Stromal cell of bone marrow (primary cell): ENCODE data around the gene MBD2.
"Not testable (repeated sequence)": the region's sequence is repeated elsewhere in the genome, so short reads cannot be mapped to it uniquely, and the experiment has no call there.

ENCODE experiments used
- DNase-seq: peaks from one replicate; pipeline ENCODE4 v3.0.0-alpha.2; 2012; ENCODE audit warnings: low read depth

MBD2 gene, protein sequence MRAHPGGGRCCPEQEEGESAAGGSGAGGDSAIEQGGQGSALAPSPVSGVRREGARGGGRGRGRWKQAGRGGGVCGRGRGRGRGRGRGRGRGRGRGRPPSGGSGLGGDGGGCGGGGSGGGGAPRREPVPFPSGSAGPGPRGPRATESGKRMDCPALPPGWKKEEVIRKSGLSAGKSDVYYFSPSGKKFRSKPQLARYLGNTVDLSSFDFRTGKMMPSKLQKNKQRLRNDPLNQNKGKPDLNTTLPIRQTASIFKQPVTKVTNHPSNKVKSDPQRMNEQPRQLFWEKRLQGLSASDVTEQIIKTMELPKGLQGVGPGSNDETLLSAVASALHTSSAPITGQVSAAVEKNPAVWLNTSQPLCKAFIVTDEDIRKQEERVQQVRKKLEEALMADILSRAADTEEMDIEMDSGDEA

DNA sequence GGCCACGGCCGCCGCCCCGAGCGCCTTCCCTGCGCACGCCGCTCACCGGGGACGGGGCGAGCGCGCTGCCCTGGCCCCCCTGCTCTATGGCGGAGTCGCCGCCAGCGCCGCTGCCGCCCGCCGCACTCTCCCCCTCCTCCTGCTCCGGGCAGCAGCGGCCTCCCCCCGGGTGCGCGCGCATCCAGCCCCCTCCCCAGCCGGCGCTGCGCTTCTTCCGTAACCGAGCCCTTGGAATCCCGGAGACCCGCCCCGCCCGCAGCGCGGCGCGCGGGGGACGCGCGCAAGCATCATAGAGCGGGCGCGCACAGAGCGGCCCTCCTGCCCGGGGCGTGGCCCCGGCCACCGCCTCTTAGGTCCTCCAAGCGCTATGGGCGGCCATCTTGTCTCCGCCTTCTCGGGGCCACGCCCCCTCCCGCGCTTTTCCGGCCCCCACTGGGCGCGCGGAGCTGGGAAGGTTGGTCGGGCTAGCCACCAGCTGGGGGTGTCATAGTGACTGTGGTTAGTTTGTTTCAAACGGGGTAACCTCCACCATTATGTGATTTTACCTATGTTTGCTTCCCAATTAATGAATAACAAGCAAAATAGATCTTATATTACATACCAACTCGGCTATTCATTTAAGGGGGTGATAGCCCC is at the start of gene MBD2:
Gene MBD2 (minus strand): TSS at position 291 of the 636 bp plus-strand sequence. CDS start 110 bp downstream, at position 181.
- DNase-seq = peak; percentile 88

DNA sequence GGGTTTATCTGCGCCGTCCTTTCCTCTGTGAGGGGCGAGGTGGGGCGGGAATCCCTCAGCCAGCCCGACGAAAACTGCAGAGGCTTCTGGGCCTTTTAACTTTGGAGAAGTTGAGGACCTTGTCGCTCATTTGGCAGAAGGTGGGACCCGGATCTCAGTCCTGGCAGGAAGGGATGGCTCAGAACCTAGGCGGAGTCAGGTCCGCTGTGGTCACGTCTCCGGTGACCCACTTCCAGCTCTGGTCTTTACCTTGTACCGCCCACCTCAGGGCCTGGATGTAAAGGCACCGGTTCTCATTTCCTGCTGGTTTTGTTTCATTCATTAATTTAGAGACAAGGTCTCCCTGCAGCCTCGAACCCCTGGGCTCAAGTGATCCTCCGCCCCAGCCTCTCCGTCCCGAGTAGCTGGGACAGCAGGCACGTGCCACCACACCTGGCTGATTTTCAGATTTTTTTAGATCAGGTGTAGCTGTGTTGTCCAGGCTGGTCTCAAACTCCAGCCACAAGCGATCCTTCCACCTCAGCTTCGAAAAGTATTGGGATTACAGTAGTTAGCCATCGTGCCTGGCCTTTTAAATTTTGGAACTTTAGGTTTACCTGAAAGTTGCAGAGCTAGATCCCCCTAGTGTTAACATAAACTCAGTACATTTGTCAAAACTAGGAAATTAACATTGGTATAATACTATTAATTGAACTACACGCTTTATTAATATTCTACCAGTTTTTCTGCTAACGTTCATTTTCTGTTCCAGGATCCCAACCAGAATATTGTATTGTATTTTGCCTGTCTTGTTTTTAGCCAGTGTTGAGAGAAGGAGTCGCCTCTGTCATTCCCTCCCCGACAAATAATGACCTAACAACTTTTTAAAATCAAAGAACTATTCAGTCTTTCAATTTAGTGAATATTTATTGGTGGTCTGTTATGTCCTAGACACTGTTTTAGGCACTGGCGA is 45.7 kb upstream of the MBD2 start:
- no peak for DNase-seq

DNA sequence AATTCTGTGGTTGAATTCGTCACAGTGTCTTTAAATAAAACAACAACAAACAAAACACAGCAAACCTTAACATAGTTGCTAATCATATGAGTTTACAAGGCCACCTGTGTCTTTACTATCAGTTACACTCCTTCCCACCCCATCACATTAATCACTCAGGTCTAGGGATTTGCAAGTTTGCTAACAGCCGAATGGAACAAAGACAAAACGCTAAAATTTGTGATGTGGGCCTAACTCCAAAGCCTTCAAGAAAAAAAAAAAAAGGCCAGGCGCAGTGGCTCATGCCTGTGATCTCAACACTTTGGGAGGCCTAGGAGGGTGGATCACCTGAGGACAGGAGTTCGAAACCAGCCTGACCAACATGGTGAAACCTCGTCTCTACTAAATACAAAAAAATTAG is 44.3 kb upstream of the MBD2 start:
- no peak for DNase-seq

DNA sequence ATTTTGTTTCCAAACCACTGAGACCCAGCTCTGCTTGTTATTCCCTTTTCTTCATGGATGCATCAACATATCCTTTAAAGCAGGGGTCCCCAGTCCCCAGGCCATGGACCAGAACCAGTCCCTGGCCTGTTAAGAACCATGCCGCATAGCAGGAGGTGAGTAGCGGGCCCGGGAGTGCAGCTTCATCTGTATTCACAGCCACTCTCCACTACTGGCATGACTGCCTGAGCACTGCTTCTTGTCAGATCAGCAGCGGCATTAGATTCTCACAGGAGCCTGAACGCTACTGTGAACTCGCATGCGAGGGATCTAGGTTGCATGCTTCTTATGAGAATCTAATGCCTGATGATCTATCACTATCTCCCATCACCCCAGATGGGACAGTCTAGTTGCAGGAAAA is 43.2 kb upstream of the MBD2 start:
- DNase-seq = no peak

DNA sequence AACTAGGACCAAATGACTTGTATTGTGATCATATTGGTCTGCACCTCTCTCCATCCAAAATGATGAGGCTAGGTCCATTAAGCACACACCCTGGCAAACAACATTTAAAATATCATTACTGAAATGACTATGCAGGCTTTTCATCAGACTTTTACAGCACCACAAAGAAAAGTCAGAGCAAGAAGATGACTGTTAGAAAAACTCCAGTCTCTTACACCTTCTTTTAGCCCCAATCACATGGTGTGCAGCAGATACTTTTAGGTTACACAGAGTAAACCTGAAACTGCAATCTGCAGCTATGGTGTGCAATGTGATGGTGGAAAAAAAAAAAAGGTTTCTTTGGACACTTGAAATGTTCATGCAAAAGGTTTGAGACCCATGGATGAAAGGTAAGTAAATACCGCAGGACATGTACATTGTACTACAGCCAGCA is 39.5 kb upstream of the MBD2 start:
- no peak for DNase-seq

DNA sequence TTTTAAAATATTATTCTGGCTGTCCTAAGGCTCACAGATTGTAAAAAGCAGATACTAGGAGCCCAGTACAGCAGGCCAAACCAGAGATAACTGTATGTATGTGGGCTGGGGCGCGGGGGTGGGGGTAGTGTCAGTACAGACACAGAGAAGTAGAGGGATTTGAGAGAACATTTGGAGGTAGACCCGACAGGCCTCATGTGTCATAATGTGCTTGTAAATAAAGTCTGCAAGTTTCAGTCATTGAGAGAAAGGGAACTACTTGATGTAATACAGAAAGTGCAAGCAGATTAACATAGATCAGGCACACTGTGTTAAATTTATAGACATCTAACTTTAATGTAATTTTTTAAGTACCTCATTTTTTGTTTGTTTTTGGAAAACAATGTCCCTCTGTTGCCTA is 37.4 kb upstream of the MBD2 start:
- no peak for DNase-seq

DNA sequence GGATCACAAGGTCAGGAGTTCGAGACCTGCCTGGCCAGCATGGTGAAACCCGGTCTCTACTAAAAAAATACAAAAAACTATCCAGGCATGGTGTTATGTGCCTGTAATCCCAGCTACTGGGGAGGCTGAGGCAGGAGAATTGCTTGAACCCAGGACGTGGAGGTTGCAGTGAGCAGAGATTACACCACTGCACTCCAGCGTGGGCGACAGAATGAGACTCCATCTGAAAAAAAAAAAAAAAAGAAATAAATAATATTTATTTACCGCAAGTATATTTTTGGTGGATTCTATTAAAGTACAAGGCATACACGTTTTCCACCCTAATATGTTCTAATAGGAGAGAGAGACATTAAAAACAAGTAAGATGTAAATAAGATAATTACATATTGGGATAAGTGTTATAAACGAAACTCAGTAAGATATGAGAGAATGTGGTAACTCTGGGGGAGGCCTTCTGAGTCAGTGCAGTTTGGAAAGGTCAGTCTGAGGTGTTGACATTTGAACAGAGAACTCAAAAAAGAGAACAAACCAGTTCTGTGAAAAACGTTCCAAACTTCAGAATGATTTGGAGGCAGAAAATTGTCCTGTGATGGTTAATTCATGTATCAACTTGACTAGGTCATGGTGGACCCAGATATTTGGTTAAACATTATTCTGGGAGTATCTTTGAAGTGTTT is 36.1 kb upstream of the MBD2 start:
- no peak for DNase-seq

DNA sequence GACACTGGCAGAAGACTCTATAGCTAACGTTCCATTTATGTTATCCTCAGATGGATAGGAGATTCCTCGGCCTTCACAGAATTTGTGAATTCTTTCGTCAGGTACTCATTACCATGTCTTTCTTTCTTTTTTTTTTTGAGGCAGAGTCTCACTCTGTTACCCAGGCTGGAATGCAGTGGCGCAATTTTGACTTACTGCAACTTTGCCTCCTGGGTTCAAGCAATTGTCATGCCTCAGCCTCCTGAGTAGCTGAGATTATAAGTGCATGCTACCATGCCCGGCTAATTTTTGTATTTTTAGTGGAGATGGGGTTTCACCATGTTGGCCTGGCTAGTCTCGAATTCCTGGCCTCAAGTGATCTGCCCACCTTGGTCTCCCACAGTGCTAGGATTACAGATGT is 33.3 kb upstream of the MBD2 start:
- not testable (repeated sequence) for DNase-seq

DNA sequence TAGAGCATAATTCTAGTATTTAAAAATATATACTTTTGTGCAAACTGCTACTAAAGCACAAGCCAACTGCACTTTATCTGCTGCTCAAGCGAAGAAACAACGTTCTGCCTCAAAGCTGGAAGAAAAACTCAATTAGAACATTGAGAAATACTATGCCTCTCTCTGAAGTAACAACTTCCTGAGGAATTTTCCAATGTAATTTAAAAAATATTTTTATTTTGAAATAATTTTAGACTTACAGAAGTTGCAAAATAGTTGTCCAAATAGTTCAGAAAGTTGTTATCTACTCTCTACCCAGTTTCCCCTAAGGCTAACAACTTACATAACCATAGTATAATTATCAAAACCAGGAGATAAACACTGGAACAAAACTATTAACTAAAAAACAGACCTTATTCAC is 32.5 kb upstream of the MBD2 start:
- DNase-seq = no peak

DNA sequence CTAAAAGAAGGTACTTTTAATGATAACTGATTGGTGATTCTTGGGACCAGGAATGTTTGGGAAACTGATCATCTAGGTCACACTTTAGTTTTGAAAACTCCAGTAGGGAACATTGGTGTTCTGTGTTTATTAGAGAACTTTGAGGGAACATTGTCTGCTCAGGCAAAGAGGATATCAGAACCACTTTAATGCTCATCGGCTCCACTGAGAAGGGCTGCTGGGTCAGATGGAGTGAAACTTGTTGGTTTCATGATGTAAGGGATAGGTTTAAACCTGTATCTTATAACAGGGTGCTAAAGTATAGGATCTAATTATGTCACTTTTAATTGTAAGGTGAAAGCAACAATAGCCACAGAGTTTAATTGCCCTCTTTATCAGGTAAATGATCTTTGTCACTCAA is 30.7 kb upstream of the MBD2 start:
- no peak for DNase-seq

DNA sequence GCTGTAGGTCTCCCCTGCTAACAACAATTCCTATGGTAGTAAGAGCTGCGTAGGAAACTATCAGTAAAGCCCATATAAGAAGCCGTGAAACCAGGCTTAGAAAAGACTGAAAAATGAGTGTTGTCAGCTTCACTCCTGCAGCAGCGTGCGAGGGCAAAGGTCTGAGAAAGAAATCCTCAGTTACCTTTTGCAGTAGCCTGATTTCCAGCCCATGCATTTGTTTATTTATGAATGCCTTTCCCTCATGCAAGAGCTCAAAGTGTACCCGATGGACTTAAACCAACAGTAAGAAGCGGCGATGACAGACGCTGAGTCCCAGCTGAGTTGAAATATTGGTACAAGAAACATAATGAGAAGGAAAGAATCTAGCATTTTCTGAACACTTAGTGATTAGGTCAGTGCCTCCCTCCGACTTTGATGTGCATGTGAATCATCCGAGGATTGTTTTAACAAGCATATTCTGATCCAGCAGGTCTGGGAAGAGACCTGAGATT is 29.8 kb upstream of the MBD2 start:
- DNase-seq = no peak

DNA sequence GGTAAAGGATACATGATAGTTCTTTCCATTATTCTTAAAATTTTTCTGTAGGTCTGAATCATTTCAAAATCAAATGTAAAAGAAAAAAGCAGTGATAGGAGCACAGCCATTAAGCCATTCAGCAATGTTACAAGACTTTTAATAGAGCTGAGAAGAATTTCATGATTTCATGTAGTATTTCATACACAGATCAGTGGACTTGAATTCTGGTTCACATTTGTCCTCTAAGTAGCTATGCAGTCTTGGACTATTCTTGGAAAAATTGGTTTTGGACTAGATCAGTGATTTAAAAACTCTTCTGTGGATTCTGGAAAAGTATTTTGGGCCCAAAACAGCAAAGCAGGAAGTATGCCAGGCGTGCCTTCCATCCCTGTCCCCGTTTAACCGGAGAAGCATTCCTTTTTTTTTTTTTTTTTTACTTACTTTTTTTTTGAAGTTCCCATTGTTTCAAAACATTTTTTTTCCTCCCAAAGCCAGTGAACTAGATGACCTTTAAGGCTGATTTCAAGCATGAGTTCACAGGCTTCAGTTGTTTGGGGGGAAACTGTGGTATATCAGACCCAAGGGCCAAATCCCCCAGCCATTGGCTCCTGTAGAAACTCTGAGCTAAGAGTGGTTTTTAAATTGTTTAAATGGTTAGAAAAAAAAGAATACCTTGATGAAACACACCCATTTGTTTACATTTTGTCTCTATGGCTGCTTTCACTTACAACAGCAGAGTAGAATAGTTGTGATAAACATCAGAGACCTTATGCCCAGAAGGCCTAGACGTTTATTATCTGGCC is 27.3 kb upstream of the MBD2 start:
- DNase-seq = no peak

DNA sequence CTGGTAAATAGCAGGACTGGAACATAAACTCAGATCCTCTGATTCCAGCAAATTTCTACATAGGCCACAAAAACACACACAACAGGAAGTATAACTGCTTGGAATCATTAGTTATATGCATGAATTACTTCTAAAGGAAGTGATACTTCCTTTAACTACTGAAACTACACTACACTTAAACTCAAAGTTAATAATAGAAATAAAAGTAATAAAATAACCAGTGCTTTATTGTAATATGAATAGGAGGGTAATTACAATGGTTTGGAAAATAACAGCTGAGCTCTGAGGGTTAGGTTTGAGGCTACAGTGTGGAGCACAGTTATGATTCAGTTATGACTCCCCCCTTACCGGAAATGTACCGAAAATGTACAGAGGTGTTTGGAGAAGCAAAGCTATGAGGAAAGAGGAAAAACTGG is 26.4 kb upstream of the MBD2 start:
- no peak for DNase-seq

DNA sequence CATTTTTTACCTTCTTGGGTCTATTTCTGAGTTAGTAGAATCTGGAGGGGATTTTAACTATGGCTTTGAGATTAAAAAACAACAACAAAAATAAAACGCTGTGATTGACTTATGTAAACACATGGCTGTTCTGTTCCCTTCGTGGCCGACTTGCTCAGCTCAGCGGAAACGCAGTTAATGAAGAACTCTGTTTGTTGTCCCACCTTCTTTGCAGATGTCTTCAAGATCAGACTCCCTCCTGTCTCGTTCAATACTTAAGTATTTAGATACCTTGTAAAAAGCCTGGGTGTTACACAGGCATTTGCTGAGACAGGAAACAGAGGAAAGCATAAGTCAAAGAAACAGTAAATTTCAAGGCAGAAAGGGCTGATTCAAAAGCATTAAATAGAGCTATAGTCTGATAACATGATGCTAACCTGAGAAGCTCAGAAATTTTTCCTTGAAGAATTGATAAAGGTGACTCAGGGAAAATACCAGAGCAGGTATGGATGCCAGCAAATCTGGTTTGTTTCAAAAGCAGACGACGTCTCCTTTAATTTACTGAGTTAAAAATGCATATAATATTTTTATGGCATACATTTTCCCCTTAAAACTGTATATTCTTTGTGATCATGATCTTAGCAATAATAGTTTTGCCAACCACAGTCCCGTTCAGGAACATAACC is 23.2 kb upstream of the MBD2 start:
- DNase-seq = no peak

DNA sequence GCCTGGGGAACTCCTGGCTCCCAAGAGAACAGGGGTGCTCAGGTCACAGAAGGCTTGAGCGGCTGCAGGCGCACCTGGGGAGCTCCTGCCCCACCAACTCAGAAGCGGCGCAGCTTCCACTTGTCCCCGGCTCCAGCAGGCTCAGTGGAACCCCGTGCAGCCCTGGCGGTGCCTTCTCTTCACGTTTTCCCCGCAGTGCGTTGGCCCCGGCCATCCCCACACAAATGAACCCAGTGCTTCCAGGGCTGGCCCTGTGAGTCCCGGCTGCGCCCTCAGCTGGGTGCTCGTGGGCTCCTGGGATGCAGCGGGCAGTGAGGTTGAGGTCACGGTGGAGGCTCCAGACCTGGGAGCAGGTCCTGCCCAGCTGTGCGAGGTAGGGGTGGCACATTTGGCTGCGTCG is 17.9 kb upstream of the MBD2 start:
- no peak for DNase-seq

DNA sequence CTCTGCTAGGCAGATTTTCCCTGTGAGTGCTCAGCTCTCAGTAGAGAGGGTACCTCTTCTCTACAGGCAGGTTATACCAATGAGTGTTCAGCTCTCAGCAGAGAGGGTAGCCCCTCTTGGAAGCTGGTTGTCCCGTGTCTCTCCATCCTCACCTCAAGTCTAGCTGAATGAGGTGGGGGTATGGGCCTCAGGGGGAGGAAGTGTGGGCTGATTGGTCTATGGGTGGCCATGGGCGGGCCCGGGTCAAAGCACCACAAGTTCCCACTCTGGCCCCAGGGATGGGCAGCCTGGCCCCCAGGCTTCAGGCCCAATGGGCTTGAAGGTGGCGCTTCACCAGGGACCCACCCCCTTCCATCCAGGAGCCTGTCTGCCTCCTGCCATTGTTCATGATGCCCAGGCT is 17.0 kb upstream of the MBD2 start:
- DNase-seq = no peak

DNA sequence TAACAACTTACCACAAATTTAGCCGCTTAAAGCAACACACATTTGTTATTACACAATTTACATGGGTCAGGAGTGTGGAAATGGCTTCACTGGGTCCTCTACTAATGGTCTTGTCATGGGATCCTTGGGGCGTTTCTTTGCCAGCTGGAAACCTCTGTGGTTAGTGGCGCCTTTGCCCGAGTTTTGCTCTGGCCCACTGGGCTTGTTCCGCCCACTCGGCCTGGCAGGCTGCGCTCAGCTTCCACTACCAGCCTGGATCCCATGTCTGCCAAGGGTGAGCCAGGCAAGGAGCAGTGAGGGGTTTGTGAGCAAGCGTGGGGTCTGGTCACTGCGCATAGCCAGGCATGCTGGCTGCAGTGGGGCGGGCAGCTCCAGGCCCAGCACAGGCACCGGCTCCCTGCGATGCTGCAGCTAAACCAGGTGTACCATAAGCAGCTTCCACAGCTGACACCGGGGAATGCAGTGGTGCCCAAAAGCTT is 16.2 kb upstream of the MBD2 start:
- peak; percentile 33 for DNase-seq

DNA sequence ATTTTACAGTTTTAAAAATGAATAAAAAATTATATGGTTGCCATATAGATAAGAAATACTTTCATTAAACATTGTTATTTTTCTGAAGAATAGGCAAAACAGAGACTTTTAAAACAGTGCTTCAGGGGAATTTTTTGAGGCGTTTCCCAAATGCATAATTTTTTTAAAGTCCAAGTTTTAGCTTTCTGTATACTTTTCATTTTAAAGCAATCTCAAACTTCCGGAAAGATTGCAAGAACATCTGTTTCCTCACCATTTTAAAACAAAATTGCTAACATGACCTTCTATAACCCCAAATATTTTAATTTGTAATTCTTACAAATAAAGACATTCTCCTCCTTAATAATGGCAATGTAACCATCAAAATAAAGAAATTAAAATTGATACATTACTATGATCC is 15.1 kb upstream of the MBD2 start:
- no peak for DNase-seq

DNA sequence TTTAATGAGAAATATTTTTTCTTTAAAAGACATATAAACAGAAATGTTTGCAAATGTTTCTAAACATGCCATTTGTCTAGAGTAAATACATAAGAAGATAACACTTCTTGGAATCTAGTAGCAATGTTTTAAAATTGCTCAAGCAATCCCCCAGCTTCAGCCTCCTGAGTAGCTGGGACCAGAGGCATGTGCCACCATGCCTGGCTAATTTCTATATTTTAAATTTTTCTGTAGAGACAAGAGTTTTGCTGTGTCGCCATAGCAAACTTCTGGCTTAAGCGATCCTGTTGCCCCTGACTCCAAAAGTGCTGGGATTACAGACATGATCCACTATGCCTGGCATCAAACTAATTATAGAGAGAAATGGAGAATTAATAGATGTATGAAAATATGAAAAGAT is 14.6 kb upstream of the MBD2 start:
- no peak for DNase-seq
